Neural progenitor cell (in vitro differentiated cells): ENCODE measurements around the gene CHD6.

Experiments used
- EZH2phosphoT487 ChIP-seq: fragments of 200-600 bp; sonication (generic); IDR thresholded peaks from 2 replicates; pipeline ENCODE4 v1.6.1; 2017; ENCODE audit warnings: antibody characterized with exemption
- TF ChIP-seq, protein P1 (sequence below): fragments of 200-600 bp; sonication (generic); IDR thresholded peaks from 2 replicates; pipeline ENCODE4 v1.5.1; 2017; ENCODE audit warnings: antibody characterized with exemption, mild to moderate bottlenecking

DNA sequence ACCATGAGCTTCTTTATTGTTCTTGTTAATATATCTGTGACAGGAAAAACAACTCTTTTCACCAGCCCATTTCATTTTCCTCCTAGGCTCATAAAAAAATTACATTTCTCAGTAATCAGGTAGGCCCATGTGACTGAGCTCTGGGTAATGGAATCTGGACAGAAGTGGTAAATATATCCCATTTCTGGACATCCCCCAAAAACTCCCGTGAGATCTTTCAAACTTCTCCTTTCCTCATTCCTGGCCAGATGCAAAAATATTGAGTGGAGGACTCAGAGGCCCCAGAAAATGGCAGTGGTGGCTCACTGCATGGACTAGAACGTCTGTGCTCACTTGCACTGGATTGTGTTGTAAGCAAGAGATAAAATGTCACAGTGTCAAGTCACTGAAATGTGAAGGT lies 3.8 kb upstream of the CHD6 start:
- TF ChIP-seq, protein P1, sequence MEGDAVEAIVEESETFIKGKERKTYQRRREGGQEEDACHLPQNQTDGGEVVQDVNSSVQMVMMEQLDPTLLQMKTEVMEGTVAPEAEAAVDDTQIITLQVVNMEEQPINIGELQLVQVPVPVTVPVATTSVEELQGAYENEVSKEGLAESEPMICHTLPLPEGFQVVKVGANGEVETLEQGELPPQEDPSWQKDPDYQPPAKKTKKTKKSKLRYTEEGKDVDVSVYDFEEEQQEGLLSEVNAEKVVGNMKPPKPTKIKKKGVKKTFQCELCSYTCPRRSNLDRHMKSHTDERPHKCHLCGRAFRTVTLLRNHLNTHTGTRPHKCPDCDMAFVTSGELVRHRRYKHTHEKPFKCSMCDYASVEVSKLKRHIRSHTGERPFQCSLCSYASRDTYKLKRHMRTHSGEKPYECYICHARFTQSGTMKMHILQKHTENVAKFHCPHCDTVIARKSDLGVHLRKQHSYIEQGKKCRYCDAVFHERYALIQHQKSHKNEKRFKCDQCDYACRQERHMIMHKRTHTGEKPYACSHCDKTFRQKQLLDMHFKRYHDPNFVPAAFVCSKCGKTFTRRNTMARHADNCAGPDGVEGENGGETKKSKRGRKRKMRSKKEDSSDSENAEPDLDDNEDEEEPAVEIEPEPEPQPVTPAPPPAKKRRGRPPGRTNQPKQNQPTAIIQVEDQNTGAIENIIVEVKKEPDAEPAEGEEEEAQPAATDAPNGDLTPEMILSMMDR: no peak
- no peak for TF ChIP-seq EZH2phosphoT487
